ENCODE measurements around the gene FNDC3B.

- TF ChIP-seq CTCF (IDR thresholded peaks at IDR 0.05; ENCODE audit: low read depth, low read length) (no peak), EZH2phosphoT487 (IDR thresholded peaks at IDR 0.05; ENCODE audit: low read depth) (no peak)
These were observed 249.3 kb downstream of the FNDC3B start for GRCh38 chr3:172288651-172289050.

Measured in OCI-LY3 (cell line).